HG02763 (cell line): ENCODE results near the gene RASGRP1.

Experiments used
- ATAC-seq: cut with Tn5 transposase; IDR thresholded peaks from one replicate; pipeline ENCODE4 v1.9.1; 2021; ENCODE audit warnings: mild to moderate bottlenecking, moderate library complexity; ENCODE audit not compliant: unreplicated experiment

The RASGRP1 gene

GRCh38 chr15:38508647-38509046 is 56.0 kb downstream of the RASGRP1 start:
- no peak for ATAC-seq

GRCh38 chr15:38507570-38507969 is 57.0 kb downstream of the RASGRP1 start:
- ATAC-seq, result no peak

- no peak for ATAC-seq
Measured at GRCh38 chr15:38506997-38507396, 57.6 kb downstream of the RASGRP1 start.

GRCh38 chr15:38504680-38505467 is 59.7 kb downstream of the RASGRP1 start:
- no peak for ATAC-seq

GRCh38 chr15:38503496-38503895 is 61.1 kb downstream of the RASGRP1 start:
- no peak for ATAC-seq

- no peak for ATAC-seq
Measured at GRCh38 chr15:38499651-38500050, 65.0 kb downstream of the RASGRP1 start.

- ATAC-seq, result no peak
Measured at GRCh38 chr15:38496151-38496550, 68.5 kb downstream of the RASGRP1 start.

- ATAC-seq, result no peak
Measured at GRCh38 chr15:38490242-38490922, 74.2 kb downstream of the RASGRP1 start.

- ATAC-seq, result no peak
Measured at GRCh38 chr15:38487378-38487777, 77.2 kb downstream of the RASGRP1 start.

GRCh38 chr15:38486936-38487335 is 77.7 kb downstream of the RASGRP1 start:
- ATAC-seq, result no peak

GRCh38 chr15:38482572-38482971 is 82.0 kb downstream of the RASGRP1 start:
- no peak for ATAC-seq

- ATAC-seq, result no peak
Measured at GRCh38 chr15:38481761-38482160, 82.9 kb downstream of the RASGRP1 start.

- no peak for ATAC-seq
Measured at GRCh38 chr15:38481113-38481512, 83.5 kb downstream of the RASGRP1 start.

GRCh38 chr15:38479756-38480155 is 84.9 kb downstream of the RASGRP1 start:
- ATAC-seq, result no peak

- no peak for ATAC-seq
Measured at GRCh38 chr15:38479266-38479665, 85.3 kb downstream of the RASGRP1 start.

GRCh38 chr15:38477637-38478036 is 87.0 kb downstream of the RASGRP1 start:
- ATAC-seq, result no peak

- ATAC-seq, result no peak
Measured at GRCh38 chr15:38476120-38476519, 88.5 kb downstream of the RASGRP1 start.

GRCh38 chr15:38475361-38475760 is 89.3 kb downstream of the RASGRP1 start:
- ATAC-seq, result no peak

- peak; percentile 89 for ATAC-seq
Measured at GRCh38 chr15:38474155-38474757, 90.4 kb downstream of the RASGRP1 start.

- ATAC-seq, result no peak
Measured at GRCh38 chr15:38471974-38472373, 92.6 kb downstream of the RASGRP1 start.

- no peak for ATAC-seq
Measured at GRCh38 chr15:38470816-38471215, 93.8 kb downstream of the RASGRP1 start.

- ATAC-seq, result no peak
Measured at GRCh38 chr15:38464675-38465074, 99.9 kb downstream of the RASGRP1 start.
